Uterus (tissue), 2 donors: ENCODE measurements around the gene ADM2.

Experiments used
- CTCF ChIP-seq, 4 experiments: fragments of 200-600 bp in 2 of 4; fragments of 450-650 bp in 2 of 4; sonication (generic) in 2 of 4; IDR thresholded peaks; one replicate each; pipeline ENCODE4 v1.5.1; 2016 to 2019; ENCODE audit warnings: antibody characterized with exemption in 4 of 4, mild to moderate bottlenecking in 2 of 4, moderate library complexity in 1 of 4
- POLR2A ChIP-seq, 2 donors: fragments of 450-650 bp; IDR thresholded peaks; one replicate each; pipeline ENCODE4 v1.6.1; 2016; ENCODE audit warnings: antibody characterized with exemption in 2 of 2, mild to moderate bottlenecking in 1 of 2, moderate library complexity in 1 of 2

GRCh38 chr22:50529897-50530579 lies 48.7 kb downstream of the ADM2 start, which contains the start of gene TYMP:
- no peak for TF ChIP-seq CTCF (IDR thresholded peaks at IDR 0.05)
- peak; percentile 35 to 63 for TF ChIP-seq POLR2A (IDR thresholded peaks at IDR 0.05)
